Ascending aorta (tissue), 2 donors: ENCODE results near the gene DACT1. TPM values are rescaled to one million over a fixed set of nuclear protein-coding genes. Genes with fewer than 3 reads are reported as not detected.

Source experiments
- DNase-seq, 2 donors: peaks; one replicate each; pipeline ENCODE4 v3.0.0-alpha.2; 2019; ENCODE audit warnings: low spot score in 2 of 2
- H3K27ac ChIP-seq, 2 donors: fragments of 200-600 bp; sonication (generic); one replicate each; pipeline ENCODE4 v1.5.1; 2016 to 2017; ENCODE audit warnings: mild to moderate bottlenecking in 1 of 2
- H3K27me3 ChIP-seq: fragments of 200-600 bp; sonication (generic); one replicate; pipeline ENCODE4 v1.5.1; 2017
- H3K36me3 ChIP-seq, 2 donors: fragments of 200-600 bp; sonication (generic); one replicate each; pipeline ENCODE4 v1.5.1; 2016
- H3K4me1 ChIP-seq, 2 donors: fragments of 200-600 bp; sonication (generic); one replicate each; pipeline ENCODE4 v1.5.1; 2016 to 2017; ENCODE audit warnings: mild to moderate bottlenecking in 1 of 2
- H3K4me3 ChIP-seq, 2 donors: fragments of 200-600 bp; sonication (generic); one replicate each; pipeline ENCODE4 v1.5.1; 2016 to 2017; ENCODE audit warnings: mild to moderate bottlenecking in 1 of 2
- H3K9me3 ChIP-seq, 2 donors: fragments of 200-600 bp; sonication (generic); one replicate each; pipeline ENCODE4 v1.5.1; 2016
- intact Hi-C: fragments of 100-400 bp; cut with DNase I; formaldehyde crosslinking; loops from one replicate; pipeline ENCODE4 v1.15.1; 2023
- total RNA-seq: library from RNA; depleted of rRNA; stranded (reverse); fragments of >200 nt; gene quantifications from one replicate; pipeline ENCODE4 v1.1.0, GENCODE V29; 2016
- TF ChIP-seq, protein P1 (sequence below), 3 experiments: fragments of 200-600 bp in 2 of 3; fragments of 450-650 bp in 1 of 3; sonication (generic) in 2 of 3; IDR thresholded peaks; one replicate each; pipeline ENCODE4 v1.5.1; 2016 to 2019; ENCODE audit warnings: antibody characterized with exemption in 3 of 3, mild to moderate bottlenecking in 1 of 3, moderate library complexity in 1 of 3

DACT1 gene
- total RNA-seq, 1 donor from 2014 or later: 46.0 TPM

DNA sequence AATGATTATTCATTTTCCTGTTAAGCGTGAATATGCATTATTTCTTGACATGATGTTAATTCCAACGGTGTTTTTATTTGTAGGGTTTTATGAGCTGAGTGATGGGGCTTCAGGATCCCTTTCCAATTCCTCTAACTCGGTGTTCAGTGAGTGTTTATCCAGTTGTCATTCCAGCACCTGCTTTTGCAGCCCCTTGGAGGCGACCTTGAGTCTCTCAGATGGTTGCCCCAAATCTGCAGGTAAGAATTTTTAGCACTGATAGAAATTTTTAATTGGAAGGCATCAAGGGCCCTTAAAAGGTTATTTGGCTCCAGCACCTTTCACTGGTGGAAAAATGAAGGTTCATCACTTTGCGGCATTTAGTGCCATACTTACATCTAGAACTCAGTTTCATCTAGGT lies 3.7 kb downstream of the DACT1 start:
- Histone ChIP-seq H3K4me1 (peaks cover 0 to 13% of the 10 kb centered on the region in 2 donors), H3K4me3 (no peak overlapping the region), H3K27ac (no peak overlapping the region), H3K9me3 (no peaks in the 10 kb centered on the region), H3K36me3 (peaks cover 35 to 53% of the 10 kb centered on the region in 2 donors), H3K27me3 (no peaks in the 10 kb centered on the region)
- intact Hi-C loops: no loop called here
- TF ChIP-seq, protein P1, sequence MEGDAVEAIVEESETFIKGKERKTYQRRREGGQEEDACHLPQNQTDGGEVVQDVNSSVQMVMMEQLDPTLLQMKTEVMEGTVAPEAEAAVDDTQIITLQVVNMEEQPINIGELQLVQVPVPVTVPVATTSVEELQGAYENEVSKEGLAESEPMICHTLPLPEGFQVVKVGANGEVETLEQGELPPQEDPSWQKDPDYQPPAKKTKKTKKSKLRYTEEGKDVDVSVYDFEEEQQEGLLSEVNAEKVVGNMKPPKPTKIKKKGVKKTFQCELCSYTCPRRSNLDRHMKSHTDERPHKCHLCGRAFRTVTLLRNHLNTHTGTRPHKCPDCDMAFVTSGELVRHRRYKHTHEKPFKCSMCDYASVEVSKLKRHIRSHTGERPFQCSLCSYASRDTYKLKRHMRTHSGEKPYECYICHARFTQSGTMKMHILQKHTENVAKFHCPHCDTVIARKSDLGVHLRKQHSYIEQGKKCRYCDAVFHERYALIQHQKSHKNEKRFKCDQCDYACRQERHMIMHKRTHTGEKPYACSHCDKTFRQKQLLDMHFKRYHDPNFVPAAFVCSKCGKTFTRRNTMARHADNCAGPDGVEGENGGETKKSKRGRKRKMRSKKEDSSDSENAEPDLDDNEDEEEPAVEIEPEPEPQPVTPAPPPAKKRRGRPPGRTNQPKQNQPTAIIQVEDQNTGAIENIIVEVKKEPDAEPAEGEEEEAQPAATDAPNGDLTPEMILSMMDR (IDR thresholded peaks at IDR 0.05): no peak
- DNase-seq: no peak

DNA sequence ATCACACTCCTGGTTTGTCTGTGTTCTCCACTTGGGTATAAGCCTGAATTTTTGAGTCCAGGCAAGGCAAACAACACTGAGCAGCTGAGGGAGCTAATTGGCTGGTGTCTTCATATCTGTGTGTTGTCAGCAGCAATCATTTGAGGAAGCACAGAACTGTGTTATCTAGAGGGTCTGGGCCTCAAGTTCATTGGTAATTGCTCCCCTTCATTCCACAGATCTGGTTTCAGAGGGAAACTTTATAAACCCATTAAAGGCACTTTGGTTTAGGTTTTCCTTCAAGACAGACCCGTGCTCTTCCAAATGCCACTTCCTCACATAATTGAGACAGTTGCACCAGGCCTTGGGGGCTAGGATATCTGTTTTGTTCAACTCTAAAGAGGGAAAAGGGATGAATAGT lies 5.6 kb downstream of the DACT1 start:
- intact Hi-C loops: no loop called here
- no peak for DNase-seq
- Histone ChIP-seq H3K9me3 (no peaks in the 10 kb centered on the region), H3K27me3 (no peaks in the 10 kb centered on the region), H3K27ac (no peak overlapping the region), H3K4me3 (no peak overlapping the region), H3K4me1 (peaks cover 0 to 9% of the 10 kb centered on the region in 2 donors), H3K36me3 (peaks cover 40 to 59% of the 10 kb centered on the region in 2 donors)
- TF ChIP-seq, protein P1 (IDR thresholded peaks at IDR 0.05): no peak

DNA sequence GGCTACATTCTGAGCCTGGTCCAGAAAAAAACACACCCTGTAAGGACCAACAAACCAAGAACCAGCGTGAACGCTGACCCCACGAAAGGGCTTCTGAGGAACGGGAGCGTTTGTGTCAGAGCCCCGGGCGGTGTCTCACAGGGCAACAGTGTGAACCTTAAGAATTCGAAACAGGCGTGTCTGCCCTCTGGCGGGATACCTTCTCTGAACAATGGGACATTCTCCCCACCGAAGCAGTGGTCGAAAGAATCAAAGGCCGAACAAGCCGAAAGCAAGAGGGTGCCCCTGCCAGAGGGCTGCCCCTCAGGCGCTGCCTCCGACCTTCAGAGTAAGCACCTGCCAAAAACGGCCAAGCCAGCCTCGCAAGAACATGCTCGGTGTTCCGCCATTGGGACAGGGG lies 7.9 kb downstream of the DACT1 start:
- H3K9me3 ChIP-seq: no peaks in the 10 kb centered on the region

DNA sequence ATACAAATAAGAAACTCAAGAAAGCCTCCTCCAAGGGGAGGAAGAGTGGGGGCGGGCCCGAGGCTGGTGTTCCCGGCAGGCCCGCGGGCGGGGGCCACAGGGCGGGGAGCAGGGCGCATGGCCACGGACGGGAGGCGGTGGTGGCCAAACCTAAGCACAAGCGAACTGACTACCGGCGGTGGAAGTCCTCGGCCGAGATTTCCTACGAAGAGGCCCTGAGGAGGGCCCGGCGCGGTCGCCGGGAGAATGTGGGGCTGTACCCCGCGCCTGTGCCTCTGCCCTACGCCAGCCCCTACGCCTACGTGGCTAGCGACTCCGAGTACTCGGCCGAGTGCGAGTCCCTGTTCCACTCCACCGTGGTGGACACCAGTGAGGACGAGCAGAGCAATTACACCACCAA lies 8.7 kb downstream of the DACT1 start:
- H3K27ac ChIP-seq: no peak overlapping the region
- TF ChIP-seq, protein P1 (IDR thresholded peaks at IDR 0.05): no peak
- H3K4me3 ChIP-seq: no peak overlapping the region
- H3K4me1 ChIP-seq: peaks cover 0 to 9% of the 10 kb centered on the region in 2 donors
- no peak for DNase-seq
- intact Hi-C loops: no loop called here
- H3K27me3 ChIP-seq: no peaks in the 10 kb centered on the region
- no peaks in the 10 kb centered on the region for H3K9me3 ChIP-seq
- H3K36me3 ChIP-seq: peaks cover 33 to 51% of the 10 kb centered on the region in 2 donors

More for the DNA sequence above, 7.9 kb downstream of the DACT1 start:
- Histone ChIP-seq H3K27me3 (no peaks in the 10 kb centered on the region), H3K4me1 (peaks cover 0 to 9% of the 10 kb centered on the region in 2 donors), H3K27ac (no peak overlapping the region), H3K4me3 (no peak overlapping the region), H3K36me3 (peaks cover 39 to 59% of the 10 kb centered on the region in 2 donors)
- intact Hi-C loops: no loop called here
- DNase-seq: no peak
- TF ChIP-seq, protein P1 (IDR thresholded peaks at IDR 0.05): no peak

DNA sequence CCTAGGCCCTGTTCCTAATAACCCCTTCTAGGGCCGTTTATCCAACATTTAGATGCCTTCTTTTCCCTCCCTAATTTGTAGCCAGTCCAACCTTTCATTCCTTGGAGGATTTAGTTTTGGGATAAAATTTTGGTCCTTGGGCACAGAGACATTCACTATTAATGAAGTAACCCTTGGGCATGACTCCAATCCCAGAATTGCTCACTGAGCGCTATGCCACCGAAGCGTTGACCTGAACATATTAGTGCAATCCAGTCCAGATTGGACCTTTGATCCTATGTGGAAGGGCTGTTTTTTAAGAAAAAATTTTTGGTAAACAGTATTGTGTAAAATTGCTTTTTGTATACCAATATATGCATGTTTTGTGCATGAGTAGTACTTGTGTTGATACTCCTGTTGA lies 10.0 kb downstream of the DACT1 start:
- Histone ChIP-seq H3K27me3 (no peaks in the 10 kb centered on the region), H3K9me3 (no peaks in the 10 kb centered on the region), H3K4me3 (no peak overlapping the region), H3K4me1 (peaks cover 0 to 4% of the 10 kb centered on the region in 2 donors), H3K27ac (peak overlapping the region in 1 of 2 donors; percentile 38), H3K36me3 (peaks cover 20 to 38% of the 10 kb centered on the region in 2 donors)
- no peak for DNase-seq
- TF ChIP-seq, protein P1 (IDR thresholded peaks at IDR 0.05): no peak
- intact Hi-C loops: no loop called here

DNA sequence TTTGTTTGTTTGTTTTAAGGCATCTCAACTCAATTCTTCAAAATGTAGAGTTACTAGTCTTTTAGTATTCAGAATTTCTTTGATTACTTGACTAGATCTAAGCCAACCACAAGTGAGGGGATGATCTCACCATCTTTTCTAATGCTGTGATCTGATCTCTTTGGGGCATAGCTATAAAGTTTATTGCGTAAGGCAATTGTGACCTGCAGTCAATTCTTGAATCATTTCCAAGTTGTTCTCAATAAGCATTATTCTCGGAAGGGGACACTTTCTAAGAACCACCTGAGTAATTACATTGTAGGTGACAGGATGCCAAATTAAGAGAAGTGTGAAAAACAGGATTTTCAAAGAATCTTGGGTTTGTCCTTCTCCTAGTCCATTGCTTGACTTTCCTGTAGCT lies 13.1 kb downstream of the DACT1 start:
- H3K27me3 ChIP-seq: no peaks in the 10 kb centered on the region
- intact Hi-C loops: no loop called here
- no peak for DNase-seq
- peaks cover 0 to 5% of the 10 kb centered on the region in 2 donors for H3K9me3 ChIP-seq
- TF ChIP-seq, protein P1 (IDR thresholded peaks at IDR 0.05): no peak
- H3K4me3 ChIP-seq: no peak overlapping the region
- no peak overlapping the region for H3K27ac ChIP-seq
- H3K36me3 ChIP-seq: peaks cover 11 to 13% of the 10 kb centered on the region in 2 donors
- H3K4me1 ChIP-seq: no peaks in the 10 kb centered on the region
